Lower leg skin (tissue), 4 donors: ENCODE measurements around the gene CNNM4. TPM values are rescaled to one million over a fixed set of nuclear protein-coding genes. Genes with fewer than 3 reads are reported as not detected.

ENCODE experiments used
- DNase-seq, 2 donors: peaks; one replicate each; pipeline ENCODE4 v3.0.0-alpha.2; 2019; ENCODE audit warnings: low spot score in 2 of 2
- H3K4me3 ChIP-seq: fragments of 200-600 bp; sonication (generic); 2 replicates; pipeline ENCODE4 v1.5.1; 2017; ENCODE audit warnings: mild to moderate bottlenecking, low read depth; ENCODE audit not compliant: poor library complexity, severe bottlenecking
- CTCF ChIP-seq, 3 donors: fragments of 450-650 bp; IDR thresholded peaks; one replicate each; pipeline ENCODE4 v1.5.1; 2016; ENCODE audit warnings: antibody characterized with exemption in 3 of 3, mild to moderate bottlenecking in 3 of 3, moderate library complexity in 2 of 3
- POLR2A ChIP-seq, 2 donors: fragments of 450-650 bp; IDR thresholded peaks; one replicate each; pipeline ENCODE4 v1.6.1; 2016 to 2017; ENCODE audit warnings: antibody characterized with exemption in 2 of 2, mild to moderate bottlenecking in 1 of 2, moderate library complexity in 1 of 2
- WGBS, 2 donors: methylation state at CpG; one replicate each; pipeline ENCODE4 v1.1.5; 2018; 5-methylcytosine and 5-hydroxymethylcytosine counted together
- intact Hi-C: fragments of 100-400 bp; cut with DNase I; formaldehyde crosslinking; loops from one replicate; pipeline ENCODE4 v1.15.0; 2023; ENCODE audit warnings: low total_unique reads
- total RNA-seq, 4 donors: library from RNA; depleted of rRNA; stranded (reverse); fragments of >200 nt; gene quantifications; one replicate each; pipeline ENCODE4 v1.1.0, GENCODE V29; 2016

CNNM4 gene
- total RNA-seq, 4 donors from 2014 or later = 17.4 to 29.1 (median 22.2) TPM

DNA sequence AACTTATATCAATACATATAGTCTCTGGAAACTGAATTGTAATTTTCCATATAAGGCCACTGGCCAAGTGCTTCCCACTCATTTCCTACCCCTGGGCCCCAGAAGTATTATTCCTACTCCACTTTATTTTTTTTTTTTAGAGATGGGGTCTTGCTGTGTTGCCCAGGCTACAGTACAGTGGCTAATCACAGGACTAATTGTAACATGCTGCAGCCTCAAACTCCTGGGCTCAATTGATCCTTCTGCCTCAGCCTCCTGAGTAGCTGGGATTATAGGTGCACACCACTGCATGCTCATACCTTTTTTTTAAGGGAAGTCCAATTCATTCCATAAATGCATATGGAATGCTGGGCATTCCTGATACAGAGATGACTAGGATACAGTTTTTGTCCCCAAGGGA is 6.4 kb upstream of the CNNM4 start:
- H3K4me3 ChIP-seq = no peak overlapping the region
- DNase-seq = no peak
- TF ChIP-seq POLR2A (IDR thresholded peaks at IDR 0.05) = no peak
- no peak for TF ChIP-seq CTCF (IDR thresholded peaks at IDR 0.05)
- intact Hi-C loops = no loop called here

GRCh38 chr2:96756788-96757476 is 3.8 kb upstream of the CNNM4 start:
- TF ChIP-seq POLR2A (IDR thresholded peaks at IDR 0.05) (no peak), CTCF (IDR thresholded peaks at IDR 0.05) (no peak)
- WGBS, 2 donors = 77 to 80% methylated on average over 5 of the region's 5 CpGs
- intact Hi-C loops = no loop called here
- DNase-seq = no peak
- no peak overlapping the region for H3K4me3 ChIP-seq

GRCh38 chr2:96757477-96757860 is 3.2 kb upstream of the CNNM4 start:
- intact Hi-C loops = no loop called here
- 69 to 73% methylated on average over 3 to 6 of the region's 6 CpGs for WGBS, 2 donors
- TF ChIP-seq POLR2A (IDR thresholded peaks at IDR 0.05) = no peak
- no peak for TF ChIP-seq CTCF (IDR thresholded peaks at IDR 0.05)
- no peak overlapping the region for H3K4me3 ChIP-seq
- no peak for DNase-seq

DNA sequence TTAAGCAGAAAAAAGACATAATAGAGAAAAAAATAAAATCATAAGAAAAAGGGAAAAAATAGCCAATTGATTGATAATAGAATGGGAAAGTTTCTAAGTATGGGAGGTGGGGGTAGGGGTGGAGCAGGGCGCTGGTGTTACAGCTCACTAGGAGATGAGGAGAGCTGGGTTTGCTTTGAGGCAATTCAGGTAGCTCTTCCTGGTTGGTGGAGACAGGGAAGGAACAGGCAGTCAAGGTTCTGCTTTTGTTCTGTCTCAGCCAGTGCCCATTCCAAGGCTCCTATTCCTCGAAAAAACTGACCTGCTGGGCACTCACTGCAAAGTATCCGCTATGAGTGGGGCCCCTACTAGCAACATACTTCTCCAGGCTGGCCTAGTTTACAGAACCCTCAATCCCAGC is 1.7 kb upstream of the CNNM4 start:
- WGBS, 2 donors = 79 to 88% methylated on average over 3 of the region's 3 CpGs
- DNase-seq = no peak
- no peak for TF ChIP-seq CTCF (IDR thresholded peaks at IDR 0.05)
- TF ChIP-seq POLR2A (IDR thresholded peaks at IDR 0.05) = no peak
- intact Hi-C loops = no loop called here
- no peak overlapping the region for H3K4me3 ChIP-seq

GRCh38 chr2:96759548-96759947 is 1.2 kb upstream of the CNNM4 start:
- WGBS, 2 donors = 94% methylated on average over 4 of the region's 4 CpGs
- no peak for DNase-seq
- intact Hi-C loops = no loop called here
- H3K4me3 ChIP-seq = no peak overlapping the region
- TF ChIP-seq CTCF (IDR thresholded peaks at IDR 0.05) (no peak), POLR2A (IDR thresholded peaks at IDR 0.05) (no peak)
